Measurements from ENCODE around the gene HUWE1. TPM values are rescaled to one million over a fixed set of nuclear protein-coding genes. Genes with fewer than 3 reads are reported as not detected.

HUWE1 gene
- total RNA-seq, 1 experiment from 2014 or later = 231 TPM

GRCh38 chrX:53666171-53666570 lies 20.3 kb downstream of the HUWE1 start:
- Histone ChIP-seq H3K27me3 (ENCODE audit: control insufficient read depth, insufficient read depth, low read length) (no peaks in the 10 kb centered on the region), H3K36me3 (ENCODE audit: control insufficient read depth, insufficient read depth, low read length) (peaks cover 13% of the 10 kb centered on the region; the same call in 1 of the 2 replicates), H3K27ac (ENCODE audit: low read length) (no peak overlapping the region), H3K4me3 (ENCODE audit: low read depth in 2 of 2, low read length in 2 of 2) (no peak overlapping the region), H3K9me3 (ENCODE audit: control insufficient read depth, insufficient read depth, low read depth, low read length) (no peaks in the 10 kb centered on the region), H3K4me1 (ENCODE audit: control insufficient read depth, insufficient read depth, low read length) (no peaks in the 10 kb centered on the region; the same call in 1 of the 2 replicates)
- BruUV-seq (replicated peaks) = no TSS peak
- CTCF ChIA-PET = no interaction called here
- POLR2A ChIA-PET = no interaction called here
- intact Hi-C loops (cut with micrococcal nuclease; ENCODE audit: unreplicated experiment) (no loop called here), in situ Hi-C loops (cut with HindIII; ENCODE audit: low pct_unique_long_range_greater_than_20kb, low sequenced_read_pairs) (no loop called here)
- TF ChIP-seq, protein P1, sequence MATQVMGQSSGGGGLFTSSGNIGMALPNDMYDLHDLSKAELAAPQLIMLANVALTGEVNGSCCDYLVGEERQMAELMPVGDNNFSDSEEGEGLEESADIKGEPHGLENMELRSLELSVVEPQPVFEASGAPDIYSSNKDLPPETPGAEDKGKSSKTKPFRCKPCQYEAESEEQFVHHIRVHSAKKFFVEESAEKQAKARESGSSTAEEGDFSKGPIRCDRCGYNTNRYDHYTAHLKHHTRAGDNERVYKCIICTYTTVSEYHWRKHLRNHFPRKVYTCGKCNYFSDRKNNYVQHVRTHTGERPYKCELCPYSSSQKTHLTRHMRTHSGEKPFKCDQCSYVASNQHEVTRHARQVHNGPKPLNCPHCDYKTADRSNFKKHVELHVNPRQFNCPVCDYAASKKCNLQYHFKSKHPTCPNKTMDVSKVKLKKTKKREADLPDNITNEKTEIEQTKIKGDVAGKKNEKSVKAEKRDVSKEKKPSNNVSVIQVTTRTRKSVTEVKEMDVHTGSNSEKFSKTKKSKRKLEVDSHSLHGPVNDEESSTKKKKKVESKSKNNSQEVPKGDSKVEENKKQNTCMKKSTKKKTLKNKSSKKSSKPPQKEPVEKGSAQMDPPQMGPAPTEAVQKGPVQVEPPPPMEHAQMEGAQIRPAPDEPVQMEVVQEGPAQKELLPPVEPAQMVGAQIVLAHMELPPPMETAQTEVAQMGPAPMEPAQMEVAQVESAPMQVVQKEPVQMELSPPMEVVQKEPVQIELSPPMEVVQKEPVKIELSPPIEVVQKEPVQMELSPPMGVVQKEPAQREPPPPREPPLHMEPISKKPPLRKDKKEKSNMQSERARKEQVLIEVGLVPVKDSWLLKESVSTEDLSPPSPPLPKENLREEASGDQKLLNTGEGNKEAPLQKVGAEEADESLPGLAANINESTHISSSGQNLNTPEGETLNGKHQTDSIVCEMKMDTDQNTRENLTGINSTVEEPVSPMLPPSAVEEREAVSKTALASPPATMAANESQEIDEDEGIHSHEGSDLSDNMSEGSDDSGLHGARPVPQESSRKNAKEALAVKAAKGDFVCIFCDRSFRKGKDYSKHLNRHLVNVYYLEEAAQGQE (IDR thresholded peaks at IDR 0.05; ENCODE audit: insufficient read depth in 1 of 2, low read depth in 2 of 2, low read length in 1 of 2) = no peak
- no peak for TF ChIP-seq POLR2AphosphoS5 (IDR thresholded peaks at IDR 0.05; ENCODE audit: low read depth, low read length)
- no peak for TF ChIP-seq TCF7L2 (IDR thresholded peaks at IDR 0.05; ENCODE audit: low read depth, low read length)
- no peak for TF ChIP-seq SIN3A (IDR thresholded peaks at IDR 0.05; ENCODE audit: borderline replicate concordance, insufficient read depth, low read depth, low read length)
- TF ChIP-seq CTCF (IDR thresholded peaks at IDR 0.05) = no peak
- DNase-seq (ENCODE audit: low read depth, low spot score) (no peak), ATAC-seq (no peak)

DNA sequence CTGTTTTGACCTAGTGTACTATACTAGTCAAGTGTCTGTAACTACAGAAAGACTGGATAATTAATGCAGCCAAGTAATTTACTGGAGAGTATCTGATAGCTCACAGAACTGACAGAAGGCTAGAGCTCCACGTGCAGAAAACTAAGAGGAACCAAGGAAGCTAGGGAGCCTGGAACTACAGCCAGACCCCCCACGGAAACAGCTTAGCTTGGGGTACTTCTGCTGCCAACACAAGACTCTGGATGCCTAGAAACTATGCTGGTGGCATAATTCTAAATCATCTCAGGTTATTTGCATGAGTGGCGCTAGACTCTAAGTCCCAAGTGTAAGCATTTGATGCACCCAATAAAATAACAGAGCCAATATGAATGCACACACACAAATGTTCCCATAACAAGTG lies 26.5 kb downstream of the HUWE1 start:
- no TSS peak for BruUV-seq (replicated peaks)
- in situ Hi-C loops (cut with HindIII; ENCODE audit: low pct_unique_long_range_greater_than_20kb, low sequenced_read_pairs) (no loop called here), intact Hi-C loops (cut with micrococcal nuclease; ENCODE audit: unreplicated experiment) (no loop called here)
- Histone ChIP-seq H3K27ac (ENCODE audit: low read length) (no peak overlapping the region), H3K36me3 (ENCODE audit: control insufficient read depth, insufficient read depth, low read length) (peaks cover 3% of the 10 kb centered on the region; the same call in 1 of the 2 replicates), H3K4me1 (ENCODE audit: control insufficient read depth, insufficient read depth, low read length) (peaks cover 2% of the 10 kb centered on the region; the same call in 1 of the 2 replicates), H3K4me3 (ENCODE audit: low read depth in 2 of 2, low read length in 2 of 2) (no peak overlapping the region), H3K27me3 (ENCODE audit: control insufficient read depth, insufficient read depth, low read length) (no peaks in the 10 kb centered on the region), H3K9me3 (ENCODE audit: control insufficient read depth, insufficient read depth, low read depth, low read length) (no peaks in the 10 kb centered on the region)
- TF ChIP-seq SIN3A (IDR thresholded peaks at IDR 0.05; ENCODE audit: borderline replicate concordance, insufficient read depth, low read depth, low read length) = no peak
- DNase-seq (ENCODE audit: low read depth, low spot score) = no peak
- ATAC-seq = no peak
- POLR2A ChIA-PET = no interaction called here
- CTCF ChIA-PET = no interaction called here

GRCh38 chrX:53659039-53659438 lies 27.5 kb downstream of the HUWE1 start:
- H3K27me3 ChIP-seq (ENCODE audit: control insufficient read depth, insufficient read depth, low read length) = no peaks in the 10 kb centered on the region
- ChIA-PET CTCF (no interaction called here), POLR2A (no interaction called here)
- H3K4me1 ChIP-seq (ENCODE audit: control insufficient read depth, insufficient read depth, low read length) = peaks cover 6% of the 10 kb centered on the region; the same call in 1 of the 2 replicates
- no peaks in the 10 kb centered on the region for H3K9me3 ChIP-seq (ENCODE audit: control insufficient read depth, insufficient read depth, low read depth, low read length)
- DNase-seq (ENCODE audit: low read depth, low spot score) (no peak), ATAC-seq (no peak)
- H3K27ac ChIP-seq (ENCODE audit: low read length) = no peak overlapping the region
- peaks cover 3% of the 10 kb centered on the region; the same call in 1 of the 2 replicates for H3K36me3 ChIP-seq (ENCODE audit: control insufficient read depth, insufficient read depth, low read length)
- in situ Hi-C loops (cut with HindIII; ENCODE audit: low pct_unique_long_range_greater_than_20kb, low sequenced_read_pairs) = no loop called here
- intact Hi-C loops (cut with micrococcal nuclease; ENCODE audit: unreplicated experiment) = no loop called here
- no TSS peak for BruUV-seq (replicated peaks)
- H3K4me3 ChIP-seq (ENCODE audit: low read depth in 2 of 2, low read length in 2 of 2) = no peak overlapping the region
- TF ChIP-seq POLR2AphosphoS5 (IDR thresholded peaks at IDR 0.05; ENCODE audit: low read depth, low read length) = no peak
- TF ChIP-seq SIN3A (IDR thresholded peaks at IDR 0.05; ENCODE audit: borderline replicate concordance, insufficient read depth, low read depth, low read length) = no peak
- TF ChIP-seq CTCF (IDR thresholded peaks at IDR 0.05) = no peak
- TF ChIP-seq, protein P1 (IDR thresholded peaks at IDR 0.05; ENCODE audit: insufficient read depth in 1 of 2, low read depth in 2 of 2, low read length in 1 of 2) = no peak
- TF ChIP-seq TCF7L2 (IDR thresholded peaks at IDR 0.05; ENCODE audit: low read depth, low read length) = no peak
